ENCODE data around the gene NTSR1.

- TF ChIP-seq CTCF (IDR thresholded peaks at IDR 0.05; ENCODE audit: insufficient read depth, low read length) (no peak), GABPA (IDR thresholded peaks at IDR 0.05; ENCODE audit: low read depth) (no peak)
Observed at GRCh38 chr20:62760856-62761758, 52.5 kb downstream of the NTSR1 start.
